ENCODE data around the gene CGGBP1.

Gene CGGBP1, protein sequence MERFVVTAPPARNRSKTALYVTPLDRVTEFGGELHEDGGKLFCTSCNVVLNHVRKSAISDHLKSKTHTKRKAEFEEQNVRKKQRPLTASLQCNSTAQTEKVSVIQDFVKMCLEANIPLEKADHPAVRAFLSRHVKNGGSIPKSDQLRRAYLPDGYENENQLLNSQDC

DNA sequence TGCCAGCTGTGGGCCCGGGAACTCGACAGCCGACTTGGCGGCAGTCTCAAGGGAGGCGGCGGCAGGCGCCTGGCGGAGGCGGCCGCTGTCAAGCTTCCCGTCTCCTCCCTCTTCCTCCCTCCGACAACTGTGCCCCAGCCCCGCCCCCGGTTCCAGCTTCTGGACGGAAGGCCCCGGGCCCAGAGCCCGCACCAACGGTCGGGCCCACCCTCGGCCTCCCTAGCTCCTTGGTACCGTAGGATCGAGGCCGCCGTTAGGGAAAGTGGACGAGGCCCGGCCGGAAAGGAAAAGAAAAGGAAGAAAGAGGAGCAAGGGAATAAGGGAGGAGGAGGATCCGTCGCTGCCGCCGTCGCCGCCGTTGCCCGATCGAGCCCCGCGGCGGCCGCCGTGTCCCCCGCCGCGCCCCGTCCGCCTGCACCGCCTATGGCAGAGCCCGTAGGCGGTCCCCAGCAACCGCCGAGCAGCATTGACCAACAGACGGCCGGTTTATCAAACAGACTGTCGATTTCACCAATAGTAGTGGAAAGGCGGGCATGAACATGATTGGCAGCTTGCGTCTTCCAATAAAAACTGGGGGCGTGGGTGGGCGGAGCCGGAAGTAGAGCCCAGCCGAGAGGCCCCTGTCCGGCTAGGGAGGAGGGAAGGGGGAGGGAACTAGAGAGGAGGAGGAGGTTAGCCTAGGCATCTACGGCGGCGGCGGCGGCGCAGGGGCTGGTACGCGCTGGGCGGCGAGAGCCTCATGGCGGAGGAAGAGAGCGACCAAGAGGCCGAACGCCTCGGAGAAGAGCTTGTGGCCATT lies at the start of gene CGGBP1, which contains the start of gene ZNF654:
TSS of gene CGGBP1 (minus strand) at position 425 of the 799 bp plus-strand sequence. CDS start 3,029 bp downstream, outside the sequence.
TSS of gene ZNF654 (plus strand) at position 675 of the 799 bp plus-strand sequence. CDS start at position 740, 65 bp downstream.
- DNase-seq, result peak; percentile 99

DNA sequence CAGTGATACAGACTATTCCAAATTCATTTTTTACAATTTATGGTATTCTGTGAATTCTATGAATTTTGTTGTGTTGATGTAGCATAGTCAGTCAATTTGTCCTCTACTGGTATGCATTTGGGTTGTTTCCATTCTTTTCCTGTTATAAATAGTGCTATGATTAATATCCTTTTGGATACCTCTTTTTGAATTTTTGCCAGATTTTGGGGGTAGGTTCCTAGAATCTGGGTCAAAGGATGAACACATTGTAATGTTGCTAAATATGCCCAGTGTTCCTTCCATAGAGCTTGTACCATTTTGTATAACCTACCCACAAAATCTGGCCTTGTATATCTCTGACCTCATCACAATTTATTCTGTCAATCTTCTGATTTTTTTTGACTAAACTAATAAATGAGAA lies 46.5 kb upstream of the CGGBP1 start:
- no peak for DNase-seq

DNA sequence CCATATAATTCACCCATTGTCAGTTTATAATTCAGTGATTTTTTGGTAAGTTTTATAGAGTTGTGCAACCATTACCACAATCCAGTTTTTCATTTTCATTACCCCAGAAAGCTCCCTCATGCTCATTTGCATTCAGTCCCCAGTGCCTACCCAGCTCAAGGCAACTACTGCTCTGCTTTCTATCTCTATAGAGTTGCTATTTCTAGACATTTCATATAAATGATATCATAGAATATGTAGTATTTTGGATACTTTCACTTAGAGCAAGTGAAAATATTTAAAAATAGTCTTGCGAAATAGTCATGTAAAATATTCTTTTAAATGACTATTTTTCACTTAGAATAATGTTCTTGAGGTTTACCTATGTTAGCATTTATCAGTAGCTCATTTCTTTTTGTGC lies 42.3 kb upstream of the CGGBP1 start:
- no peak for DNase-seq

DNA sequence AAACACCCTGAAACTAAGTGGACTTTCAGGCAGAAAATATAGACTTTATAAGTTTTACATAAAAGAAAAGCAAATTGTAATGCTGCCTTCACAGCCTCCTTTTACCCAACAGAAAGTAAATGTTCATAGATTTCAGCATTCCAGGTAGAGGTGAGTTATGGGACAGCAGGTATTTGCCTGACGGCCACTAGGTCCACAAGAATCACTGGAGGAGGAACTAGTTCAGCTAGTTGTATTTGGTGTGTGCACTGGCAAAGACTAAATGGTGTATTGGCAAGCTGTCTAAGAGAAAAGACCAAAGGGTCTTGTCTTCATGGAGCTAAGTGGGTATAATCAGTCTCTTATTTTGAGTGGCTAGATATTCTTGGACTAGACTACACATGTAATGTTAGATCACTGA lies 34.5 kb upstream of the CGGBP1 start:
- DNase-seq, result no peak

DNA sequence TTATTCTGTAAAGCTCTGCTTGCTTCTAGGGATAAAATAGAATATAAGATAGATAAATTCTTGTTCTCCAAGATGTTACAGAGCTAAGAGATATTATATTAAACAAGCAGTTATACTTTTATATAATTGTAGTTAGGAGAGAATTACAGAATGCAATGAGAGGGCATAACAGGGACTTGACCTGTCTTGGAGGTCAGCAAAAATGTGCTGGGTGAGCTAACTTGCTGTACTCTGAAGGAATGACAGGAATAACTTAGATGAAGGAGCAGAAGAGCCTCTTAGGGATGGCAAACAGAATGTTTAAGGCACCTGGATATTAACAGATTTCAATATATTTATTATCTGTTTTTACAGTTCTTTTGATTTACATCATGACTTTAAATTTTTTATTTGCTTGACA lies 33.5 kb upstream of the CGGBP1 start:
- no peak for DNase-seq

DNA sequence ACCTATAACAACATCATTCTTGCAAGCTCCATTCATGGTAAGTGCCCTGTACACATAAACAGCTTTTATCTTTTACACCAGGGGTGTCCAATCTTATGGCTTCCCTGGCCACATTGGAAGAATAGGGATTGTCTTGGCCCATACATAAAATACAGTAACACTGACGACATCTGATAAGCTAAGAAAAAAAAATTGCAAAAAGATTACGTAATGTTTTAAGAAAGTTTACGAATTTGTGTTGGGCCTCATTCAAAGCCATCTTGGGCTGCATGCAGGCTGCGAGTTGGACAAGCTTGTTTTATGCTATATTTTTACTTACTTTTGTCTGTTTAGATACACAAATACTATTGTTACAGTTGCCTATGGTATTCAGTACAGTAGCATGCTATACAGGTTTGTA lies 31.9 kb upstream of the CGGBP1 start:
- DNase-seq, result no peak

DNA sequence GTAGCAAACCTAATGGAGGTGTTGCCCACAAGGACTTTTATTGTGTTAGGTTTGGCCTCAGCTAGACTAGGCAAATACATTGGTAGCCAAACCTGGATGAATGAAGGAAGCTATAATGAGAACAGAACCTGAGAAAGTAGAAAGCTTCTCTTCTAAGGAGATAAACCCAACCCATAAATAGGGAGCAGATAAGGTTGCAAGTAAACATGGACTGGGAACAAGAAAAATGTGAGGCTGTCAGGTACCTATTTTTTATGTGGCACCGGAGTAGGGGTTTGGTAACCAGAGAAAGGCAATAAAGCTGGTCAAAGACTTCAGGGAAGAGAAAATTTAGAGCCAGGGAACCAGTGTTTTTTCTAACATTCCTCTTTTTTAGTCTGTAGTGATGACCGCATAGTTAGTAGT lies 25.3 kb upstream of the CGGBP1 start:
- no peak for DNase-seq

DNA sequence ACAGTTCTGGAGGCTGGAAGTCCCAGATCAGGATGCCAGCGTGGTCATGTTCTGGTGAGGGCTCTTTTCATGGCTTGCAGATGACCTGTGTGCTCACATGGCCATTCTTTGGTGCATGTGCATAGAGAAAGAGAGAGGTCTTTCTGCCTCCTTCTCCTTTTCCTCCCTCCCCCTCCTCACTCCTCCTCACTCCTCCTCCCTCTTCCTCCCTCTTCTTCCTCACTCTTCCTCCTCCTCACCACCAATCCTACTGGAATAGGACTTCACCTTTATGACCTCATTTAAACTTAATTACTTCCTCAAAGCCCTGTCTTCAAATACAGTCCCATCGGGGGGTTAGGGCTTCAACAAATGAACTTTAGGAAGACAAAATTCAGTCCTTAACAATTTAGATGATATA lies 24.0 kb upstream of the CGGBP1 start:
- no peak for DNase-seq

DNA sequence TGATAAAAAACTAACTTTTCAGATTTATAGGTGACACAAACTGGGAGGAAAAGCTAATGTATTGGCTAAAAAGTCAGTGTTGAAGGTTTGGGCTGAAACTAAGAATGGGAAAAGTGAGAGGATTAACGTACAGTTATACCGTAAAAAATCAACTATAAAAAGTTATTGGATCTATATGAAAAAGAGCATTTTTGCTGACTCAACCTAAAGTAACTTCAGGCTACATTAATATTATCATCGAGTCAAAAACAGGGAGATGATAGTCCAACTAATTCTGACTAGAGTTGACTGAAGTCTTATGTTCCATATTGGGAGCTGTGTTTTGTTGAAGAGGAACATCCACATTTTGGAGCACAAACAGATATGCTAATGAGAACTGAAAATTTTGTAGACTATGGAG lies 20.1 kb upstream of the CGGBP1 start:
- no peak for DNase-seq

DNA sequence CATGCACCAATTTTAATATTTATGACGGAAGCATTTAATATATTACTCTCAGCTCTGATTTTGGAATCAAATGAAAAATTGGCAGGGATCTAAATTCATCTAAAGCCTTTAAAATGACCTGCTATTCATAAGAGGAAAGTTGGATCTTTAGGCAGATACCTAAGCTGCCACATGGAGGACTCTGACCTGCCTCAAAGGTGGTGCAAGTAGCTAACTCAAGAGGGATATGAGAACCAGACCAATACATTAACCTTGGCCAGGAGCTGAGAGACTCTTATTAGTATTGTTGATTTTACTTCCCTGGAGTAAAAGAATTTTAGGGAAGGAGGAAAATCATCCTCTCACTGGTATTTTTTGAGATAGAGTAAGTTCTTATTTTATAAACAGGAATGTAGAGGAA lies 17.9 kb upstream of the CGGBP1 start:
- DNase-seq, result no peak

DNA sequence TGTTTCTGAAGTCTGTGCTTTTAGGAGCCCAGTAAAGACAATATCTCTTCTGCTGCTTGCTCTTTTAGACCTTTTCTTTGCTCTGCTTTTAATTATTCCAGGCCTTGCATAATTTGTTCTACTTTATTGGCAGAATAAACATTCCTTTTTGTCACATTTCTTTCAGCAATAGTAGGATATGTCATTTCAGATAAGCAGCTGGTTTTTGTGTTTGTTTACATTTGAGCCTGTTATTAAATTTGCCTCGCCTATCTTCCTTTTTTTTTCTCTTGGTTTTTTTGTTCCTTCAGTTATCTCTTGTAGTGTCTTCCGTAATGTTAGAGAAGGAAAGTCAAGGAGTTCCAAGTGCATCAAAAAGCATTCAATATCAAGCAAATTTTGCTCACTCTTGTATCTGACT lies 16.7 kb upstream of the CGGBP1 start:
- no peak for DNase-seq

DNA sequence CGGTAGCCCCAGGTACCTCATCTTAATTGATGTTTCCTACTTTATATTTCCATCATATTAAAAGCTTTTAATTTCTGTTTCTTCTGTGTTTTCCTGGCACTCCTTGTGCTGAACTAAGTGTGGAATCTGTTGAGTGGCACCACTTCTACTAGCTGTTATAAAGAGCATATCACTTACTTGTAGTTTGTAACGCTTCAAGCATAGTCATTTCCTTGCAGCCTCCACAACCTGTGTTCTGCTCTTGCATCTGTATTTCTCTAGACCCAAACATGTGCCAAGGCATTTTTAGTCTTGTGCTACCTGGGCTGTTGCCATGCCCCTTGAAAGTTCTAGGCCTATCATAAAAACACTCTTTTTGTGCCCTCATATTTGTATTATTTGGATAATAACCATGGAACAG lies 16.3 kb upstream of the CGGBP1 start:
- no peak for DNase-seq

DNA sequence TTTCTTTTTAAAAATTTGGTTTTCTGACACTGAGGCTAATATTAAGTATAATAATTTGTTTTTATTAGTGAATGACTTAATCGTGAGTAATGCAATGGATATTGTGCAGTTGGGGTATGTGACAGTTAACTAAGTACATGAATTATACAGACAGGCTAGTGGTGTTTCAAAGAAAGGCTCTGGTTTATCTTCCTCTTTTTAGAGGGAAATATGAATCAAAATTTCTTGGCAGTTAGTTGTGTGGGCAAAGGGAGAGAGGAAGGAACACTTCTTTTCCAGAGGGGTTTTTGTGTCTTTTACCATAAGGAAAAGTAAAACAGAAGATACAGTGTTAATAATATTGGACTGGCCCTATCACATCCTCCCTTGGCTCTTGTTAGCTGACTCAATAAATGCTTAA lies 2.9 kb upstream of the CGGBP1 start:
- no peak for DNase-seq

DNA sequence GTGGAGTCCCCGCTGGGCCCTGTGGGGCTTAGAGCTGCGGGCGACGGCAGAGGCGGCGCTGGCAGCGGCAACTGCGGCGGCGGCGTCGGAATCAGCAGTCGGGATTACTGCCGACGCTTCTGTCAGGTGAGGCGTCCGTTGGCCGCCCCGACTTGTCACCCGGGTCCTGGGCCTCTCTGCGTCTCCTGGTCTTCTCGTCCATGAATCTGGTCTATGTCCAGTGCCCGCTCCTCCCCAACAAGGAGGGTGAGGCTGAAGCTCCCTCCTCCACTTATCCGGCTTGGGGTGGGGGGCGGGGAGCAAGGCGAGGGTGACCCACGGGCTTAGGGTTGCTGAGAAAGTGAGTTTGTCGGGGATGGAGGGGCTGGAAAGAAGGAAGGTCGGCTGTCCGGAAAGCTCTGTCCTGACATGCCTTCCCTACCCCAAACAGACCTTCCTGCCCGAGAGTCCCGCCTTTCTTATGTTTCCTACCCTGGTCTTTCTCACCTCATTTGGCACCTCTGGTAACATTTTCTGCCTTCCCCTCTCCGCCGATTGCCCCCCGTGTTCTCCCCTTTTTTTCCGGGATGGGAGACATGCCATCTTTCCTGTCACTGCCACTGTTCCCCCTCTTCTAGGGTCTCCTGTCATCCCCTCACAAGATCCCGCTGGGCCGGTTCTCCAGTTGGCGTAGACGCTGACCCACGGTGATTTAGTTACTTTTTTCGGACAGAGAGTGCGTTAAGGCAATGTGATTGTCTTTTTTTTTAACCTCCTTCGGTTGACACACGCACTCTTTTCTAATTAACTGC lies 770 bp upstream of the CGGBP1 start:
- DNase-seq, result peak; percentile 18

DNA sequence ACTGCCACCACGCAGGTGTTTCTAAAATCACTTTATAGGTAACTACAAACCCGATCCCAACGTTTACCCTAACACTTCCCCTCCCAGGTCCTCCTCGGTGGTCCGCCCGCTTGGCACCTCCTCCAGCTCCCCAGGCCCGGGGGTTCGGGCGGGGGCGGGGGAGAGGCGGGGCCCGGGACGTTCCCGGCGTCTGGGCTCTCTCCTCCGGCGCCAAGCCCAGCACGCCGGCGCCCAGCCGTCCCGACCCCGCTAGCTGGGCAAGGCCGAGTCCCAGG lies 562 bp downstream of the CGGBP1 start:
- DNase-seq, result no peak

DNA sequence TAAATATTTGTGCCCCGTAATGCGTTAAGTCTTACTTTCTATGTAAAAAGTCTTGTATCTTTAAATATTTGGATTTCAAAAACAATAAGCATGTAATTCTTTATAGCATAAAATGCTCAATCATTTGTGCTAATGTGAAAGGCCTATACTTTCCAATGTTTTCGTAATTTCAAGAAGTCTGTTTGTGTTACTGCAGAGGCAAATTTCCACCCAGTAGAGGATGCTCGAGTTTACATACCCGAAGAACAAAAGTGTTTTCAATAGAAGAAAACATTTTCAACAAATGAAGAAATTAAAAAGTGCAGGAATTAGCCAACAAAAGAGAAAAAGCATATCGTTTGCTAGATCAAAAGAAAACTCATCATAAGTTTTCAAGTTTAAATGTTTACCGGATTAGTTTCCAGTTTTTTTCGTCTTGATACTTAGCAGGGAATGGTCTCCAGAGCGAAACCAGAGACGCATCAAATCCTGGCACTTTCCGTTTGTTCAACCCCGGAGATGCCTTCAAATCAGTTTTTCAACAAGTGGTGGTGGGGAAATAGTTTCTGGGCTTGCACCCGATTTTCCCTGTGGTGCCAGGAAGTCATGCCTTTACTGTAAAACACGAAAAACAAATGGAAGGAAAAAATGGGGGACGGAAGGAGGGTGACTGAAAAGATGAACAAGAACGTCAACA lies 1.0 kb downstream of the CGGBP1 start:
- DNase-seq, result peak; percentile 30

DNA sequence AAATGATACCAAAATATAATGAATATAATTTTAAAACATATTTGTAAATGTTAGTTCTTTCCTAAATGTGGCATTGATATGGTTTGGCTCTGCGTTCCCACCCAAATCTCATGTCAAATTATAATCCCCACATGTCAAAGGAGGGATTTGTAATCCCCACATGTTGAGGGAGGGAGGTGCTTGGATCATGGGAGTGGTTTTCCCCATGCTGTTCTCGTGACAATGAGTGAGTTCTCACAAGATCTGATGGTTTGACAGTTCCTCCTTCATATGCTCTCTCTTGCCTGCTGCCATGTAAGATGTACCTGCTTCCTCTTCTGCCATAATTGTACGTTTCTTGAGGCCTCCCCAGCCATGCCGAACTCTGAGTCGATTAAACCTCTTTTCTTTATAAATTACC lies 12.0 kb downstream of the CGGBP1 start:
- no peak for DNase-seq

DNA sequence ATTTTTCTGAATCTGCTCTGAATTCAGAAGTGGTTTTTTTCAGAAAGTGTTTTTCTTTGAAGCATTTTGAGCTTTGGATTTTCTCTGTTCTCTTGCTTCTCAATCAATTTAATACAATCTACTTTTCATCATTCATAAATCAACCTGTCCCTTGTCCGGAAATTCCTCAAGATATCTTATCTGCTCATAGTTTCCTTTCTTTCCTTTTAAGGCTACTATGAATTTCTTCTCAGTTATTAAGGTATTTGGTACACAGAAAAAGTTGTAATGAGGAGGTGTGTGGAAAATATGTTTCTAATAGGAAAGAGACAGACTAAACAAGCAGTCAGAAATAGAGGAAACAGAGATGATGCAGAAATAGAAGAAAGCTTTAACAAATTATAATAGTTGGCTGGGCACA lies 14.4 kb downstream of the CGGBP1 start:
- no peak for DNase-seq

DNA sequence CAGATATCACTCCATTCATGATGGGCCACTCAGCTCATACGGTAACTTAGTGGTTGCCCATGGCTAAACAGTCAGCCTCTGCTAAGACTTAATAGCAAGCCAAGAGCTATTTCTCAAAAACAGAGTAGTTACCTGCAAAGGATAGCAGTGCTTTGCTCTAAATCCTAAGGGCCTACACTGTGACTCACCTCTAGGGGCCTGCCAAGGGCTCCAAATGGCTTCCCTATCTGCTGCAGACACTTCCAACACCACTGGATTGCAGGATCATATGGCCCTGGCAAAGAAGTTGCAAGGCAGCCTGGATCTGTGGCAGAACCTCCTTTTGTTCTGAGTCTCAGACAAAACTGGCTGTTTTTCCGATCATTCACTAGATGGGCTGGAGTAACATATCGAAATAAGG lies 17.8 kb downstream of the CGGBP1 start:
- DNase-seq, result no peak

DNA sequence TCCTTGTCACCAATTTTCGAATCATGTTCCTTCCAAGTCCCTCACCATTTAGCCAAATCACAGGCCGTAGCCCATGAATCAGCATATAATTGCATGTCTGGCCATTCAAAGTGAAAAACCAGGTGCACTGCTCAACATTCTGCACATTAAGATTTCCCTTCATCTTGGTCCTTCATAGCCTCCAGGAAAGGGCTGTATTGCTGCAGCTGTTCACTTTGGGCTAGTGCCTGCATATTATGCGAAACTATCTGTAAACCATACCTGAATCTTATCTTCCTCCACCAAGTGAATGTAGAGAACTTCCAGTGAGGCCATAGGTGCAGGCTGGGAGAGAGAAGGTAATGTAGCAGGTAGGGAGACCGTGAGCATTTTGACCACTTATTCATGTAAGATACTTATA lies 18.3 kb downstream of the CGGBP1 start:
- DNase-seq, result no peak

DNA sequence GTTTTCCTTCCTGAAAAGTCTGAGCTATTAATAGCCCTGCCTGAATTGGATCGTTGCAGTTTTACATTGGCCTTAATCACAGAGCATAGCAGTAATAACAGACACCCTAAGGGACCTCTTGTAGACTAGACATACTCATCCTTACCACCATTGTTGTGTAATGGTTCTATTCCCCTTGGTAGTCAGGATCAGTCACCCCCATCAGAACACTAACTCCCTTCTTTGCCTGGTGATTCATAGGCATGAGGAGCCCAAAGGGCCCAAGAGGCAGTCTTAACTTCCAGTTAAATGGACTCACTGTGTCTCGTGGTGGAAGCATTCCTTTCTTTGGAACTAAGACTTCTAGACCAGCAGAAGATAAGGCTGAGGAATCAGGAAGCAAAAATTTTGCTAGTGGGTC lies 20.2 kb downstream of the CGGBP1 start:
- DNase-seq, result no peak

DNA sequence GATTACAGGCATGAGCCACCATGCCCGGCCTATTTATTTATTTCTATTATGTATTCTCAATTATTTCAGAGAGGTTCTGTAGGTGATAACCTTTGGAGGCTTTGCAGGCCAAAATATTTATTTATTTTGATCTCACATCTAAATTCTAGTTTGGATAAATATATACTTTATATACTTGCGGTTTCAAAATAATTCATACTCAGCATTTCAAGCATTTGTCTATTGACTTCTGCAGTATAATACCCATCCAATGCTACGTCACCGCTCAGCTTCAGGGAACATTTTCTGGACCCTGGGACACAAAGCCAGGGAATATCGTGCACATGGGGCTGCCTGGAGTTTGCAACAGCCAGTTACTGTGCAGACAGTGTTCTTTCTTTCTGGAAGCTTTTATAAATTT lies 22.6 kb downstream of the CGGBP1 start:
- no peak for DNase-seq

DNA sequence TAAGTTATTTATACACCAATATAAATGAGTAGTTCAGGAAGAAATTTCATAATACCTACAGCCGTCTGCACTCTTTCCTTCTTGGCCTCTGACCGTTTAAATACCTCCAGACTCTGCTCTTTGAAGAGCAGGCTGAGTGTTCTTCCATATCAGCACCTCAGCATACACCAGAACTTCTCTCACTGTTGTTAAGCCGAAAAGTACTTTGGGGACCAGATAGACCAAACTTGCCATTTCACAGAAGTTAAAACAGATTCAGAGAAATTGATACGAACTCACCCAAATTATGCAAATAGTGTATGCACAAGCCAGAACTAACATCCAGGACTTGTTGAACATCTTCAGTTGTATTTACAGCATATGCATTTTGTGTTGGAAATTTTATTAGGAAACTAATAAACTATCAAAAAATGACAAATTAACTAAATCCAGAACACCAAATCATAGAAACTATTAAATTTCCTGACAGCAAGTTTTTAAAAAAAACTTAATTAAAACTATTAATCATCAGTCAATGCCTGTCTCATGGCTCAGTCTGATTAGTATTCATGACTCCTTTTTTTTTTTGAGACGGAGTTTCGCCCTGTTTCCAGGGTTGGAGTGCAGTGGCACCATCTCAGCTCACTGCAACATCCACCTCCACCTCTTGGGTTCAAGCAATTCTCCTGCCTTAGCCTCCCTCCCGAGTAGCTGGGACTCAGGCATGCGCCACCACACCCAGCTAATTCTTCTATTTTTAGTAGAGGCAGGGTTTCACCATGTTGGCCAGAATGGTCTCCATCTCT lies 24.1 kb downstream of the CGGBP1 start:
- DNase-seq, result no peak

All from NCI-H146 (cell line).